C4-2B (cell line): ENCODE results near the gene ADSS1.

Experiments used
- ZFX ChIP-seq: fragments of 450-650 bp; IDR thresholded peaks from 2 replicates; pipeline ENCODE4 v1.6.1; 2017
- TF ChIP-seq, protein P1 (sequence below): fragments of 450-650 bp; conservative IDR thresholded peaks from 2 replicates; pipeline ENCODE4 v1.5.1; 2017; ENCODE audit warnings: mild to moderate bottlenecking

DNA sequence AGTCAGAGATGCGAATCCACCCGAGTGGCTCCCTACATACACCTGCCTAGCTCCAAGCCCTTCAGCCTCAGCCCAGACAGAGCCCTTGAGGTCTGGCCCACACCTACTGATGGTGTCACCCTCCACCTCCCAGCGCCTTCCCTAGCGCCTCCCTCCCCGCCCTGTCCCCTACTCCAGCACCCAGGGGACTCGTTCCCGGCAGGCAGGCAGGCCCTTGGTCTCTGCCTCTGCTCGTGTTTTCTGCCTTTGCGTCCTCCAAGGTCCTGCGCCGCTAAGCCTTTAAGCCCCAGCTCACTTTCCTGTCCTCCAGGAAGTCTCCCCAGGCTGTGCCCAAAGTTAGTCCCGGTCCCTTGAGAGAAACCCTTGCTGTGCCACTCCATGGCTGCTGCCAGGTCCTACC lies 21.9 kb upstream of the ADSS1 start:
- TF ChIP-seq, protein P1, sequence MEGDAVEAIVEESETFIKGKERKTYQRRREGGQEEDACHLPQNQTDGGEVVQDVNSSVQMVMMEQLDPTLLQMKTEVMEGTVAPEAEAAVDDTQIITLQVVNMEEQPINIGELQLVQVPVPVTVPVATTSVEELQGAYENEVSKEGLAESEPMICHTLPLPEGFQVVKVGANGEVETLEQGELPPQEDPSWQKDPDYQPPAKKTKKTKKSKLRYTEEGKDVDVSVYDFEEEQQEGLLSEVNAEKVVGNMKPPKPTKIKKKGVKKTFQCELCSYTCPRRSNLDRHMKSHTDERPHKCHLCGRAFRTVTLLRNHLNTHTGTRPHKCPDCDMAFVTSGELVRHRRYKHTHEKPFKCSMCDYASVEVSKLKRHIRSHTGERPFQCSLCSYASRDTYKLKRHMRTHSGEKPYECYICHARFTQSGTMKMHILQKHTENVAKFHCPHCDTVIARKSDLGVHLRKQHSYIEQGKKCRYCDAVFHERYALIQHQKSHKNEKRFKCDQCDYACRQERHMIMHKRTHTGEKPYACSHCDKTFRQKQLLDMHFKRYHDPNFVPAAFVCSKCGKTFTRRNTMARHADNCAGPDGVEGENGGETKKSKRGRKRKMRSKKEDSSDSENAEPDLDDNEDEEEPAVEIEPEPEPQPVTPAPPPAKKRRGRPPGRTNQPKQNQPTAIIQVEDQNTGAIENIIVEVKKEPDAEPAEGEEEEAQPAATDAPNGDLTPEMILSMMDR = no peak
- no peak for TF ChIP-seq ZFX
